HG03135 (cell line): ENCODE results near the gene DNAH3.

Experiments
- ATAC-seq: cut with Tn5 transposase; IDR thresholded peaks from one replicate; pipeline ENCODE4 v1.9.1; 2021; ENCODE audit warnings: mild to moderate bottlenecking, moderate library complexity; ENCODE audit not compliant: unreplicated experiment

The DNAH3 gene

DNA sequence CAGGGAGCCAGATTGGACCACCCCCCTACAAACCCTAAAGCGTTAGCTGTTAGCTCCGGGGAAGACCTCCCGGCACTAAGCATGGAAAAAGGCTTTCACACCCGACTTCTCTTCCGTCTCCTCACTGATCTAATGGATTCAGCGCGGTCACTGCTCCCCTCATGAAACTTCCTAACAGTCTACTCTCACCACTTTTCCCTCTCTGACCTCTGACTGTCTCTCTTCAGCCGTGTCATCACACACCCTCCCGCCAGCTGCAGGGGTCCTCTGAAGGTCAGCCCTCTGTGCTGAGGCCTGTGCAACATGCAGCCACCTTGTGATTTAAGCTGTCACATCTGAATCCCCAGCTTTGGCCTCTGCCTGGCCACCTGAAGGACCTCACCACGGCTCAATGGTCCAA lies 234.4 kb downstream of the DNAH3 start:
- ATAC-seq, result no peak

DNA sequence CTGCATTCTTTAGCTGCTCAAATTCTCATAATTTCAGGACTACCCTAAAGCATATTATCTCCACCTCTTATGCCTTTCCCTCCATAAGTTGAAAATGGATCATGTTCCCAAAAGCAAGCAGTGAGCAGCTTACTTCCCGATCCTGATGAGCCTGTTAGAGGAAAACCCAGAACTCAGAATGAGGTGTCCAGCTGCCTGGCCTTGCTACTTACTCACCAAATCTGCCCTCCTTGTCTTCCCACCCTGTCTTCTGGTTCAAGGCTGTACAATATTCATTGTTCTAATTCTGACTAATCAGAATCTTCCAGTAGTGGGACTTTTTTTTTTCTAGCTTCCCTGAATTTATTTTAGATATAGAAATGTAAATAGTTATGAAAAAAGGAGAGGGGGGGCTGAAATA lies 239.3 kb downstream of the DNAH3 start:
- no peak for ATAC-seq

DNA sequence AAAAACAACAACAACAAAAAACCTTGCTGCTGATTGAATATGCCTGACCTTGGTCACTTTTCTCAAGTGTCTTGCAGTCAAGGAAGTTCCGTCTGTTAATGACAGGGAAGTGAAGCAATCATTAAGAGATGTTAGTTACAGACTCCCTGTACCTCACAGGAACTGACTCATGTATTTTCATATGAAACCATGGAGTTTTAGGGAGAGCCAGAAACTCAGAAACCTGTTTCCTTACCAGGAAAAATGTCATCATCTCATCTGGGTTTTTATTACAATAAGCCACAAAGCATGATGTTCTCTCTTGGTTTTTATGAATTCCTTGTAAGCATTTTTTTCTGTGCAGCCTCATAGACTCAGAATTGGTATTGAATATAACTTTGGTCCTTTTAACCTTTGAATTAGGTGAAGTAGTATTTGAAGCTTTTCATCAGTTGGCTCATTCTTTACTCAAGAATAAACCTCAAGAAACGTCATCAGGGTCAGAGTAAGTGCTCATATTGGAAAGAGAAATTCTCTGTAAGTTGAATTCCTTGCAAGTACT lies 239.8 kb downstream of the DNAH3 start:
- no peak for ATAC-seq

DNA sequence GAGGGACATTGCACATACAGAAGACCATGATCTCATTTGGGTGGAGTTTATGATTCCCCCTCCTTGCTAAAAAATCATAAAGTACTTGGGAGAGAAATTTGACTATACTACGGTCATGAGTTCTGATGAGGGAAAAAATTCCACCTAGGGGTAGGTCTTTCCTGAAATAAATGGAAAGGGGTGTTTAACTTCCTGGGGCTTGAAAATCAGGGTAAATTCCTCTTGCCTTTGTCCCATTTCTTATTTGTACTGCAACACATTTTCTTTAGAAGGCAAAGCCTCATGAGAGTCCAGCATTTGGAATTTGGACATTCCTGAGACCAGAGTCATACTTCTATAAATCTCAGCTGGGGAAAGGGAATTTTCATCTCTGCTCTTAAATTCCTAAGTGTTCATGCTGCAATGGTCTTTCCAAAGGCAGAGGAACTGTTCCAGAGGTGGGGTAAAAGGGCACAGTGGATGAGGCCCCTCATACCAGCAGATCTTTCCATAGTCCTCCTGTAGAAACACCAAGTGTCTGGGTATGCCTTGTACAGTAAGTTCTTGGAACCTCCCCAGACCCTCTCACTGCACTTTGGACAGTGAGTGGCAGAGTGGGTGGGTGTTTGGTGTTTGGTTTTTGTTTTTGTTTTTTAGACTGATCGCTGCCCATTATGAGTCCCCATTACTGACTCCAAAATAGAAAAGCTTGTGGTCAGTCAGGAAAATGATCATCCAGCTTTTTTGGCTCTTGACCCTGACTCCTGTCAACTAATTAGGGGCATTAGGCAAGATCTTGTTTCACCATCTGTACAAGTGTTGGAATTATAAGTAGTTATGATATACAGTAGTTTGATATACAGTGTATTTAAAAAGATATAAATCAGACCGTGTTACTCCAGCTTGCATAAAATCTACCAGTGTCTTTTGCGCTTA lies 244.0 kb downstream of the DNAH3 start:
- no peak for ATAC-seq

DNA sequence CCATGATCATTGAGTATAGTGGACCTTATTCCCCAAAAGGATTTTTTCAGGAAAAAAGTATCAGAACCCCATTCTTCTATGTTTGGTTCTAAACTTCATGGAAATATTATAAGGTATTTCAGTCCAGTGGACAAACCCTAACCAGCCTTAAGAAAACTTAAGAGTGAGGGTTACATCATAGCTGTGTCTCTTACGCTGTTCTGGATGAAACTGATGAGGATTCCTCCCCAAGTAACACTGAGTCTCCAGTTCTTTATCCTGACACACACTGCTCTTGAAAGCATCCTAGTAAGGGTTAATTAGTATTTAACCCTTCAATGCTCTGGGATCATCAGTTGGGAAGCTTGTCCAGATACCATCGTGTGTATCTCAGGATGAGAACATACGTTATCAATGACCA lies 245.1 kb downstream of the DNAH3 start:
- no peak for ATAC-seq

DNA sequence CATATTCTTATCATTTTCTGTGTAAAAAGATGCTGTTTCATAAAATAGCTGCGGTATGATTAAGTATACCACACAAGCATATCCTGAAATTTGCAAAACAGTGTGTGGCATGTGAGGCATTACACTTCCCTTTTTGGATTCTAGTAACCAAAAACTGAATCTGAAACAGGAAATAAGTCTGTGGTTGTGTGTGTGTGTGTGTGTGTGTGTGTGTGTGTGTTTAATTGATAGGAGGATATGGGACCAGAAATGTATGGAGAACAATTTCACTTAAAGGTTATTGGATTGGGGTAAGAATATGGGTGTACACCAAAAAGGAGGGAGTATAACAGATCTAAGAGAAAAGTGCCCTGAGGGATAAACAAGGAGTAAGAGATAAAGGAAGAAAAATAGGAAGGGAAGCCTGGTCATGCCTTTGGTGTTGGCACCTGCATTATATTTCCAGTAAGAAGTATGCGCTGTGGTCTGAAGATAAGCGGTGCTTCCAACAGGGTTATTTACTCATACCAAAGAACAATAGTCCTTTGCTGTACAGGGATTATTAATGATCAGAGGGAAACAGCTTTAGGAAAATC lies 246.1 kb downstream of the DNAH3 start:
- ATAC-seq, result no peak

DNA sequence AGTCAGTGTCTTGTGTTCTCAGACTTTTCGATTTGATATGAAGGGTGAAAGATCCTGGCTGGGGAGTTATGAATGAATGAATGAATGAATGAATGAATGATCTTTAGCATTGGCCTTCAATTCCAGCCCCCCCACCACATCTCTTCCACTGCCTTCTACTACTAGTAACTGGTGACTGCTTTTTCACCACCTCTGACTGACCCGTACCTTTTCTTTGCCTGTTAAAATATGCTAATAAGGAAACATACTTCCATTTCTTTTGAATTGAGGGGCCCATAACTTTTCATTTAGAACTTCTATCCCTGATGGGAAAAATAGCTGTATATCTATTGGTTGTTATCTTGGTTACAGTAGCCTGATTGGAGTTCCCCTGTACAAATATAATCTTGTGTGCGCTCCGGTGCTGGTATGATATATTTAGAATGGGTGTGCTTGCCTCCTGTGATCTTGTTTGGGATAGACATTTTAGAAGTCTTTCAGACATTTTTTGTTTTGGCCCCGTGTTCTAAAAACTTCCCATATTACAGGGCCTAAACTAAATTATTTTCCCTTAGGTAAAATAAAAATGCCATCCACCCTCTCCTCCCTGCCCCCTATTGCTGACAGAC lies 246.6 kb downstream of the DNAH3 start:
- ATAC-seq, result no peak

DNA sequence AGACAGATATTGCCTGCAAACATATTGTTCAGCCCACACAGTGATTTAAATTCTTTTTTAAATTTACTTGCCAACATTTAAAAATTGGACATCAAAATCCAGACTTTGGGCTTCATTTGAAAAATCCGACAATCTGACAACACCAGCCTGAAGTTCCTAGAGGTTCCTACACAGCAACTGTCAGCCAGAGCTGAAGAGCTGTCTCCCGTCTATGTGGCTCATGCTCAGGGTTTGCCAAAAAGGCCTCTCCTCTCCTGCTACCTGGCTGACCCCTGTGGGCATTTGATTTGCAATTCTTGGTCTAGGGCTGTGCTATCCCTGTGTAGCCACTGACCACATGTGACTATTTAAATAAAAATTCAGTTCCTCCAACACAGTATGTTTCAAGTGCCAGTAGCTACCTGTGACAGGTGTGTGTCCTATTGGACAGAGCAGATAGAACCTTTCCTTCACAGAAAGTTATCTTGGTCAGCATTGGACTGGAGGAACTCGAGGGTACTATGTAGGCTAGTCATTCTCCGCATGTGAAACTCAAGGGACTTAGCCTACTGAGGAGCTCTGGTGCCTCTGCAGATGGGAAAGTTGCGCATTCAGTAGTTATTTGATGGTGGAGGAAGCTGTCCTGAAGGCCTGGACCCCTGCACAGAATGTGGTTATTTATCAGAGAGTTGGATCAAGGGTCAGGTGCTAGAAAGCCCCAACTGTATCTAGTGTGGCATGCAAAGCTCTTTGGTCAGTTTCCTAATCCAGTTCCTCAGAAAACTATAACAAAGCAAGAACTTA lies 247.3 kb downstream of the DNAH3 start:
- ATAC-seq, result no peak

DNA sequence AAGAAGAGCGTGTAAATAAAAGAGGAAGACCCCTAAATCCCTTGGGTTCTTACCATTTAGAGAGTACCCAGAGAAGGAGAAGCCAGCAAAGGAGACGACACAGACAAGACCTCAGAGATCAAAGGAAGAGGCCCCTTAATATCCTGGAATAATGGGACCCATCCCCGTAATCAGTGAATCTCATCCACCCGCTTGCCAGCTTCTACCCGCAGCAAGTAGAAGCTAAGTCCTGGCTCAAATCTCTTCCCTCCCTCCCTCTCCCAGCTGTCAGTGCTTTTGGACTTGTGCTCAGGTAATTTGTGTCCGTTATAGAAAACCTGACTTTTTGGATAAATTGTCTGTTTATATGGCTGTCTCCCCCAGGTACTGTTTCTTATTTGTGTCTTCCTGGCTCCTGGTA lies 248.2 kb downstream of the DNAH3 start:
- no peak for ATAC-seq

DNA sequence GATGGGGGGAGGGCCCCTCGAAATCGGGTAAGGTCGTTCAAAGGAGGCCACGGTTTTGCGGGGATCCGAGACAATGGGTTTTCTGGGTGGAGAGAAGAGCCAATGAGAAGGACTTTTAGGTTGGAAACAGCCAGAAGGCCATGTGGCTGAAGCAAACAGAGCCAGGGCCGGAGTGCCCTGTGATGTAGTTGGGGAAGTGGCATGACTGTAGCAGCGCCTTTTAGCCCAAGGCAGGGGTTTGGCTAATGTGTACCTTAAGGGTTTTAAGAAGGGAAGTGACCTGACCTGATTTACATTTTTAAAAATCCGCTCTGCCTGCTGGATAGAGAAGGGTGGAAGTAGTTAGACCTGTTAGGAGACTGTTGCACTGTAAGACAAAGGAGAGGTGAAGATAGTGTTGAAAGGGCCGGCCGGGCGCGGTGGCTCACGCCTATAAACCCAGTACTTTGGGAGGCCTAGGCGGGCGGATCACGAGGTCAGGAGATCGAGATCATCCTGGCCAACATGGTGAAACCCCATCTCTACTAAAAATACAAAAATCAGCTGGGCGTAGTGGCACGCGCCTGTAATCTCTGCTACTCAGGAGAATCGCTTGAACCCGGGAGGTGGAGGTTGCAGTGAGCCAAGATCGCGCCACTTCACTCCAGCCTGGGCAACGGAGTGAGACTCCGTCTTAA lies 249.1 kb downstream of the DNAH3 start:
- no peak for ATAC-seq

DNA sequence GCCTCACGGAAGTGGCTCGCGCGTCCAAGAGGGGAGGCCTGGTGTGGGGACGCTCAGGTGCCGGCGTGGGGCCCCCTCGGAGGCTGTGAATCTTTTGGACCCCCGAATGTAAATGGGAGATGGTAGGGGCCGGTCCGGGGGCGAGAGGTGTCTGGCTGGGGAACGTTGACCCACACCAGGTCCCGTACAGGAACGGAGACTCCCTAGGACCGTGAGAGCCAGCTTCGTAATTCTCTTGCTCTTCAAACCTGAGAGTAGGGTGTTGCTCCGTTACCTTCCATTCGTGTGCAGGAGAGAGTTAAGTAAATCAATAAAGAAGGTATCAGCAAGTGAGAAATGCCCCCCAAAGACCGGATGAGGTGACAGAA lies 249.6 kb downstream of the DNAH3 start:
- no peak for ATAC-seq

DNA sequence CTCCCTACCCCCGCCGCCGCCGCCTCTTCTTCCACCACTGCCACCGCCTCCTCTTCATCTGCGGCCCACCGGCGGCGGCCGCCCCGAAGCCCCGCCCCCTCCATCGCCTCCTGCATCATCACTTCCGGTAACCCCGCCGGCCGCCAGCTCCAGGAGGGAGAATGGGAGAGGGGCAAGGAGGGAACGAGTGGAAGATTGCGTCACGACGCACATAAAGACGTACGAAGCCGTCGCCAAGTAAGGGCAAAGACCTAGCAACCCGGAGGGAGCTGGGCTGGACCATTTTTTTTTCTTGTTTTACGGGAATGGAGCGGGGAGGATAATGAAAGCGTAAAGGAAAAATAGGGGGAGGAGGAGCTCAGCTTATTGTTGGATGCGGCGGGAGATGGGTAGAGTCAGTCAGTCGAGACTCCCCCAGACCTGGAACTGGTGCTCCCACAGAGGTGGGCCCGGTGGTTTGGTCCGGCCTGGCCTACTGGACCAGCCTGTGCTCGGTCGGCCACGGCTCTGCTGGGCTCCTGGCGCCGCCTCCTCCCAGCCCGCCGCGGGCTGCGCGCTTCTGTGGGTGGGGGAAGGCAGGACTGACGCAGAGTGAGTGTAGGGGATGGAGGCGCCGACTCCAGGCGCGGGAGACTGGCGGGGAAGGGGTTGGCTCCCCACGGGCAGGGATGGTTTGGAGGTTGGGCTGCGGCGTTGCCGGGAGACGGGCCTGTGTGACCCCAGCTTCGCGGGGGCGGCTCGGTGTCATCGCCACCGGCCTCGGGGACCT lies 250.2 kb downstream of the DNAH3 start, which contains the start of the genes DCUN1D3 and LYRM1:
Gene DCUN1D3 (minus strand): TSS at position 60 of the 769 bp plus-strand sequence. CDS start 37,820 bp downstream, outside the sequence.
Gene LYRM1 (plus strand): TSS at position 473 of the 769 bp plus-strand sequence. CDS start 14,785 bp downstream, outside the sequence.
- peak; percentile 68 for ATAC-seq

DNA sequence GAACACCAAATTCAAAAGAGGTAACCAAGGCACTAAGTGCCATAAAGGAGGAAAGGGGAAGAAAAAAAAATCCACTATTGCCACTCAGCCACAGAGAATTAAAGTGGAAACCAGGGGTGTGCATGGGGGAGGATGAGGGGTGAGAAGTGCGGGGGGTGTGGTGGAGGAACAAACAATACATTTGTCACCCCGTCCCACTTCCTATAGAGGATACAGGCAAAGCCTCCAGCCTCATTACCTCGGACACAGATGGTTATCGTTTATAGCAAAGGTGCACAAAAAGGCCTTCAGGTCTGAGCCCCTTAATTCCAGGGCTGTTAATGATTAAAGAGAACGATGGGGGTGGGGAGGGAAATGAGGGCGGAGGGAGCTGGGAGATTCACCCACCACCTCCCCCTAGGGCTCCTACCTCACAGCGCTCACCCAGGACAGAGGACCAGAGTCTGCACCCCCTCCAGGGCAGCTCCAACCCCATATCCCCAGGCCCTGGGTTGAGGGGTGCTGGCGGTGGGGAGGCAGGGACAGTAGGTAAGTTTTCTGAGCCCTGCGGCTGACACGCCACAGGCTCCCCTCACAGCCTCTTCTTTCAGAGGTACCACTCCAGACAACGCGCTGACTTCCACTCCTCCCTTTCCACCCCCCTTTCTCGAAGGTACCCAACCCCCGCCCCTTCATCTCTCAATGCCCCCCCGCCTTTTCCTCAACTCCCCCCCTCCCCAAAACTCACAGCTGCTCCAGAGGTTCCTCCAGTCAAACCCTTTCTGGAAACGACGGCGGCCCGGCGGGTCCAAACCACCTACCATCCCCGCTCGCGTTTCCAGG lies 251.0 kb downstream of the DNAH3 start:
- no peak for ATAC-seq

DNA sequence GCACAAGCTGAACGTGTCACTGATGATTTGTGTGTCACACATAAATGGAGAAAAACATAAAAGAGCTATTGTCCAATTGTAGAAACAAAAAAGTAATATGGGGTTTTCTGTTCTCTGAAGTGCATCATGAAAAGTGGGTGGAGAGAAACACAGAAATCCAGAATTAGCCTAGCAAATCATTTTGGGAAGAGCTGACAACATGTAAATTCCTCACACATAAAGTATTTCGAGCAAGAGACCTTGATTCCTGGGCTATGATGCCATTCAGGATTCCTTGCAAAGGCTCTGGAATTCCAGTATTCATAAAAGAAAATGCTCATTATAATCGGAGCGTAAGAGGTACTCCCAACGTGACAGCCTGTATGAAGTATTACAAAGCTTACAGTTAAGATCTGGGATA lies 251.6 kb downstream of the DNAH3 start:
- no peak for ATAC-seq

DNA sequence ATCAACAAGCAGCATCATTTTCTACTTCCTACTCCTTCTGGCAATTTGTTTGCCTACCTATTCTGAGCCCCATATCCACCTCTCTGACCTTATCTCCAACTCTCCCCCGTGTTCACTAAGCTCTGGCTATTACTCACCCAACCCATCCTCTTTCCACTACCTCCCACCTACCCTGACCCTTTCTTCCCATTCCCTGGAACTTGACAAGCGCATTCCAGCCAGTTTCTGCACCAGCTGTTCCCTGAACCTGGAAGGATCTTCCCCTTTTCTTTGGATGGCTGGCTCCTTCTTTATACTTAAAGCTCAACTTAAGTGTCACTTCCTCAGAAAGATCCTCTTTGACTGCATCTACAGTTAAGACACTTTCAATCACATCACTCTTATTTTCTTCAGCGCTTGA lies 252.7 kb downstream of the DNAH3 start:
- no peak for ATAC-seq

DNA sequence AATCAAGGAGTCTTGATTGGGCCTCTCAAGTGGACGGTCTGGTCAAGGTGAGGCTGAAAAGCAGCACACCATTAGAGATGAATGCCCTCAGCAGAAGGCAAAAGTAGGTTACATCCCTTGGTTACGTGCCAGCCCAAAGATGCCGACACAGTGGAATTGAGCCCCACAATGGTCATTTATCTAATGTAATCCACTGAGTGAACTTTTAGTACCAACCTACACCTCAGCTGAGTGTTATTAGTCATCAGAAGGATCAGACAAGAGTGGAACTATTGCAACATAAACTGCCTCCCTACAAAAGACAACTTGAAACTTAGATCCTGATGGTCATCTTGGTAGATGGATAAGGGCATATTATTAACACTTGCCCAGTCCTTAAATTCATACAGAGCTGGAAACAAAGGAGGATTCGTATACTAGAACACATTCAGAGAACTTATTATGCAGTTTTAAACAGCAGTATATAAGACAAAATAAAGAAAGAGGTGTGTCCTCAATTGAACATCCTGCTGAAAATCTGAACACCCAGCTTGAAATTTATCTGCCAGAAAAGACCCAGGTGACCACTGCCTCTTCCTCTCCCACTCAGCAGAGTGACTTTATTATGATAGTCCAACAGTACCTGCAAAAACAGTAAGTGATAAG lies 253.3 kb downstream of the DNAH3 start:
- no peak for ATAC-seq

DNA sequence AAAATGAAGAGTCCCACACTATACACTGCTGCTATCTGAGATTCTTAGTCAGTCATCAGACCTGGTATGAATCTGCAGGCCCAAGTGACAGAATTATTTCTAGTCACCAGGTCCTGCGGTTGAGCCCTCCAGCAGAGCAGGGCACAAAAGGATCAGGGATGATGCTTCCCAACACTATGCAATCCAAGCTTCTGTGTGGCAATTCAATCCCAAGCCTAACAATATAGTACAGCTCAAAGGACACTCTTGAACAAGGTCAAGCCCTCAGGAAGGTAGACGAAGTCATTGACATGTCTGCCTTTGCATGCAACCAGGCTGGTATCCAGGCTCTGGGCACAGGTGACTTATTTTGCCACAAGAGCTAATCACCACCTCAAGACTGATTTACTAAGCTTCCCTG lies 256.3 kb downstream of the DNAH3 start:
- no peak for ATAC-seq

DNA sequence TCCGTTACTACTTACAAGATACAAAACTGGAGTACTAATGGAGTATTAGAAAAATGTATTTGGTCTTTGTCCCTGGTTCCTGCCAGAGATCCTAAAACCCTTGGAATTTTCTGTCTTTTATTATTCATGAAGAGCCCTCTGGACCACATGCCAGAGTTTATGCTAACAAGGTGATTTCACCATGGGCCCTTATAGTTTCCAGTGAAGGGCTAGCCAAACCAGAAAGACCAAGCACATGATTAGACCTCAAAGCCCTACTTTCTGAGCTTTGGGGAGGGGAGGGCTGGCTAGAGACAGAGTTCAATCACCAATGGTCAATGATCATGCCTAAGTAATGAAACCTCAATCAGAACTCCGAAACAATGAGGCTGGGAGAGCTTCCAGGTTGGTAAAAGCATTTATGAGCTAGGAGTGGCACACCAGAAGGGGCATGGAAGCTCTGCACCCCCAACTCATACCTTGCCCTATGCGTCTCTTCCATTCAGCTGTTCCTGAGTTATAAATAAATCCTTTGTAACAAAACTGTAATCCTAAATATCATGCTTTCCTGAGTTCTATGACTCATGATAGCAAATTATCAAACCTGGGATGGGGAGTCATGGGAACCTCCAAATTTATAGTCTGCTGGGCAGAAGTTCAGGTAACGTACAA lies 260.9 kb downstream of the DNAH3 start:
- no peak for ATAC-seq
